GM06990 (cell line): ENCODE data around the gene DCDC2C.

Experiments used
- DNase-seq: peaks from one replicate; pipeline ENCODE4 v3.0.0-alpha.2; 2011; ENCODE audit not compliant: insufficient read length; ENCODE audit errors: extremely low read depth
- H3K27me3 ChIP-seq: replicated peaks from 2 replicates; pipeline ENCODE4 v1.6.0; 2011; ENCODE audit warnings: low read length; ENCODE audit not compliant: control insufficient read depth, insufficient read depth
- H3K36me3 ChIP-seq: 2 replicates; pipeline ENCODE4 v1.5.1; 2011; ENCODE audit warnings: low read length; ENCODE audit not compliant: control insufficient read depth, insufficient read depth
- H3K4me3 ChIP-seq: replicated peaks from 2 replicates; pipeline ENCODE4 v1.5.1; 2011; ENCODE audit warnings: low read depth, mild to moderate bottlenecking, control low read depth, low read length
- CTCF ChIP-seq: IDR thresholded peaks from 2 replicates; pipeline ENCODE4 v1.5.1; 2011; ENCODE audit warnings: low read length, control low read depth, mild to moderate bottlenecking, inconsistent platforms; ENCODE audit not compliant: insufficient read depth, poor library complexity, severe bottlenecking

DCDC2C gene

DNA sequence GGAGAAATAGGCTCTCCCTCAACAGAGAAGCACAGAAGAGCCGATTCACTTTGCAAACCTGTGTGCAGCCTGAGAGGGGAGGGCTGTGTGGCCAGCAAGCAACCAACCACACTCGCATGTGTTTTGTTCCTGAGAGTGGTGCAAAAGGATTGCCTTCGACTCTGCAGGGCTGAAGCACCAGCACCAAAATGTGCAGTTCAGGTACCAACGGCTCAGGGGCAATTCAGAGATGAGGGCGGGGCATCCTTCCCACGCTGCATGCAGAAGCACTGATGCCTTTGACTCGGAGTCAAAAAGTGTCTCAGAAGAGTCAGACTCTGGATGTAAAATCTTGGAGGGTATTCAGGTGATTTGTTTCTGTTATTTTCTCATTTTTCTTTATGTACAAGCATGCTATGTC is 55.5 kb downstream of the DCDC2C start:
- no peak for TF ChIP-seq CTCF
- Histone ChIP-seq H3K4me3 (no peak overlapping the region), H3K27me3 (no peaks in the 10 kb centered on the region; the same call in 1 of the 2 replicates), H3K36me3 (no peaks in the 10 kb centered on the region)
- no peak for DNase-seq

- DNase-seq, result no peak
Observed at GRCh38 chr2:3759331-3759730, 56.0 kb downstream of the DCDC2C start.

DNA sequence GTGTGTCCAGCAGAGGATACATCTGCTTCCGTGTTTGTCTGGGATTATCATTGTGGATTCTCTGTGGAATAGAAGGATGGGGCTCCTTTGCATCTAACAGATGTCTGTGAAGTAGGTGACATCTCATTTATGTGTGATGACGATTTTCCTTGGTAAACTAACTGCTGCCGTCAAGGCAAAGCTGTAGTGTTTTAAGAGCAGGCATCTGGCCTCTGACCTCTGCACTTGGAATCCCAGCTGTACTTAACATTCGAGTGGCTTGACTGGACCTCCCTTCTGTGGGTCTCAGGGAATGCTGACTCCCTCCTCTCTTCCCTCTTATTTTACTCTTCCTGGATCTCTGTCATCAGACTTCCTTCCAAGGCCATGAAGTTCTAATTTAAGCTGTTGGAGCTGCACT is 56.4 kb downstream of the DCDC2C start:
- TF ChIP-seq CTCF, result no peak
- Histone ChIP-seq H3K4me3 (no peak overlapping the region), H3K36me3 (no peaks in the 10 kb centered on the region), H3K27me3 (no peaks in the 10 kb centered on the region; the same call in 1 of the 2 replicates)
- no peak for DNase-seq

More at GRCh38 chr2:3759331-3759730, 56.0 kb downstream of the DCDC2C start:
- Histone ChIP-seq H3K27me3 (no peaks in the 10 kb centered on the region; the same call in 1 of the 2 replicates), H3K4me3 (no peak overlapping the region), H3K36me3 (no peaks in the 10 kb centered on the region)
- TF ChIP-seq CTCF, result no peak

- no peak for TF ChIP-seq CTCF
- Histone ChIP-seq H3K36me3 (no peaks in the 10 kb centered on the region), H3K27me3 (no peaks in the 10 kb centered on the region; the same call in none of the 2 replicates), H3K4me3 (no peak overlapping the region)
- DNase-seq, result no peak
Observed at GRCh38 chr2:3761272-3761671, 57.9 kb downstream of the DCDC2C start.

- no peak overlapping the region for H3K4me3 ChIP-seq
- H3K36me3 ChIP-seq, result no peaks in the 10 kb centered on the region
- no peaks in the 10 kb centered on the region; the same call in none of the 2 replicates for H3K27me3 ChIP-seq
- no peak for TF ChIP-seq CTCF
- no peak for DNase-seq
Observed at GRCh38 chr2:3762771-3763447, 59.5 kb downstream of the DCDC2C start.
